GM21717 (cell line): Measurements from ENCODE around the gene PAQR4.

Experiments
- ATAC-seq: cut with Tn5 transposase; IDR thresholded peaks from one replicate; pipeline ENCODE4 v1.9.1; 2021; ENCODE audit warnings: mild to moderate bottlenecking, moderate library complexity; ENCODE audit not compliant: unreplicated experiment

The PAQR4 gene

GRCh38 chr16:2964475-2965336, 4.4 kb upstream of the PAQR4 start:
- no peak for ATAC-seq

GRCh38 chr16:2966043-2966807, 2.9 kb upstream of the PAQR4 start:
- ATAC-seq: no peak

- no peak for ATAC-seq
These were observed 2.3 kb upstream of the PAQR4 start for GRCh38 chr16:2966808-2967191.

- ATAC-seq: no peak
These were observed 1.9 kb upstream of the PAQR4 start for GRCh38 chr16:2967211-2967631.

GRCh38 chr16:2967721-2968161, 1.4 kb upstream of the PAQR4 start:
- no peak for ATAC-seq

- ATAC-seq: peak; percentile 1
These were observed 795 bp upstream of the PAQR4 start for GRCh38 chr16:2968368-2968737.

GRCh38 chr16:2969545-2970521, 685 bp downstream of the PAQR4 start:
- ATAC-seq: no peak

GRCh38 chr16:2970563-2970962, 1.4 kb downstream of the PAQR4 start:
- ATAC-seq: no peak

- ATAC-seq: no peak
These were observed 2.2 kb downstream of the PAQR4 start for GRCh38 chr16:2971134-2971984.

GRCh38 chr16:2971985-2972784, 3.0 kb downstream of the PAQR4 start:
- no peak for ATAC-seq

GRCh38 chr16:2973093-2973492, 3.9 kb downstream of the PAQR4 start:
- ATAC-seq: no peak

GRCh38 chr16:2973605-2974318, 4.6 kb downstream of the PAQR4 start:
- no peak for ATAC-seq

GRCh38 chr16:2974319-2975056, 5.3 kb downstream of the PAQR4 start:
- no peak for ATAC-seq

GRCh38 chr16:2975161-2975795, 6.1 kb downstream of the PAQR4 start:
- no peak for ATAC-seq

- ATAC-seq: no peak
These were observed 7.1 kb downstream of the PAQR4 start for GRCh38 chr16:2976201-2976600.

GRCh38 chr16:2976673-2977072, 7.5 kb downstream of the PAQR4 start:
- ATAC-seq: no peak

- ATAC-seq: no peak
These were observed 8.3 kb downstream of the PAQR4 start for GRCh38 chr16:2977440-2977839.
